HepG2 (cell line): ENCODE measurements around the gene UTP11. TPM values are rescaled to one million over a fixed set of nuclear protein-coding genes. Genes with fewer than 3 reads are reported as not detected.

ENCODE experiments used
- ARID2 ChIP-seq: sonication (generic); formaldehyde crosslinking; IDR thresholded peaks from 2 replicates; pipeline ENCODE4 v1.8.1; 2022; ENCODE audit warnings: mild to moderate bottlenecking, missing genetic modification reagents, borderline replicate concordance
- CEBPZ ChIP-seq: IDR thresholded peaks from 2 replicates; pipeline ENCODE4 v1.6.1; 2012; ENCODE audit warnings: low read length, improper control_type of control experiment
- FOXO4 ChIP-seq: sonication (generic); formaldehyde crosslinking; conservative IDR thresholded peaks from 2 replicates; pipeline ENCODE4 v1.8.1; 2023; ENCODE audit warnings: missing genetic modification reagents
- KDM1A ChIP-seq: IDR thresholded peaks from 2 replicates; pipeline ENCODE4 v1.6.1; 2016; ENCODE audit warnings: missing compliant biosample characterization
- PITX1 ChIP-seq: sonication (generic); formaldehyde crosslinking; IDR thresholded peaks from 2 replicates; pipeline ENCODE4 v1.5.1; 2020; ENCODE audit warnings: mild to moderate bottlenecking, missing genetic modification reagents
- RBAK ChIP-seq: sonication (generic); formaldehyde crosslinking; IDR thresholded peaks from 2 replicates; pipeline ENCODE4 v1.5.1; 2020; ENCODE audit warnings: mild to moderate bottlenecking, missing genetic modification reagents
- SAP130 ChIP-seq: IDR thresholded peaks from 2 replicates; pipeline ENCODE4 v1.6.1; 2016; ENCODE audit warnings: low read depth
- ZBTB20 ChIP-seq: sonication (generic); formaldehyde crosslinking; IDR thresholded peaks from 2 replicates; pipeline ENCODE4 v1.8.1; 2023; ENCODE audit warnings: missing genetic modification reagents, low read depth, mild to moderate bottlenecking, borderline replicate concordance
- ZBTB40 ChIP-seq, 2 experiments: fragments of 450-650 bp in 1 of 2; sonication (generic) in 1 of 2; formaldehyde crosslinking in 1 of 2; IDR thresholded peaks; 2 replicates each; pipeline versions ENCODE4 v1.6.1 to v1.8.0; 2016 to 2022; ENCODE audit warnings: antibody characterized with exemption in 1 of 2, mild to moderate bottlenecking in 1 of 2, missing genetic modification reagents in 1 of 2
- ZNF709 ChIP-seq: sonication (generic); formaldehyde crosslinking; IDR thresholded peaks from 2 replicates; pipeline ENCODE4 v1.5.0; 2020; ENCODE audit warnings: mild to moderate bottlenecking, missing genetic modification reagents
- polyA plus RNA-seq, 8 experiments: library from polyadenylated mRNA; depleted of rRNA in 3 of 8; stranded (reverse) in 7 of 8; unstranded in 1 of 8; fragments of >200 nt; fragmentation: Illumina TruSeq in 4 of 8; extraction: Trizol in 4 of 8; gene quantifications; 2 replicates each; pipeline versions ENCODE4 v1.2.1 to v1.2.3, GENCODE V29; 2011 to 2016; ENCODE audit warnings: low read depth in 4 of 8, missing spikeins in 1 of 8, mixed read lengths in 1 of 8; ENCODE audit not compliant: insufficient read depth in 1 of 8
- total RNA-seq, 5 experiments: library from RNA; depleted of rRNA; stranded (reverse); fragments of >200 nt; fragmentation: Illumina TruSeq; extraction: Trizol; gene quantifications; 2 replicates each; pipeline ENCODE4 v1.2.3, GENCODE V29; 2016; ENCODE audit warnings: low read depth in 1 of 5

Gene UTP11
- total and polyA plus RNA-seq, 2 of the 13 experiments (the other 11 are each of a cell fraction or from before 2014, with no cell fraction given) = 13.5 to 44.8 TPM

GRCh38 chr1:38003261-38004250 is 9.0 kb upstream of the UTP11 start (continued):
- TF ChIP-seq ZBTB40 (IDR thresholded peaks at IDR 0.05) = no peak
- TF ChIP-seq ZBTB40 (CRISPR knock-in tag; IDR thresholded peaks at IDR 0.05) = no peak
- TF ChIP-seq SAP130 = 0 out of 2 replicates have a peak, but pooled peaks have one; percentile 10
- TF ChIP-seq CEBPZ = no peak
- TF ChIP-seq ZBTB20 = no peak
- TF ChIP-seq ARID2 (CRISPR knock-in tag) = no peak
- TF ChIP-seq FOXO4 (CRISPR knock-in tag) = no peak
- no peak for TF ChIP-seq RBAK (CRISPR knock-in tag)
- TF ChIP-seq ZNF709 (CRISPR knock-in tag) = no peak
- TF ChIP-seq KDM1A = 0 out of 2 replicates have a peak, but pooled peaks have one; percentile 26
- TF ChIP-seq PITX1 (CRISPR knock-in tag) = 0 out of 2 replicates have a peak, but pooled peaks have one; percentile 8
